Natural killer cell (primary cell): Measurements from ENCODE around the gene ERC1. TPM values are rescaled to one million over a fixed set of nuclear protein-coding genes. Genes with fewer than 3 reads are reported as not detected.

Experiments
- ATAC-seq, 3 donors: fragments of 150-1000 bp in 2 of 3; fragments of 200-7000 bp in 1 of 3; cut with Tn5 transposase; 1 replicate in 1 of 3; 2 replicates in 2 of 3; pipeline ENCODE4 v1.10.0; 2021; ENCODE audit warnings: mild to moderate bottlenecking in 2 of 3, moderate library complexity in 2 of 3
- DNase-seq, 2 donors: peaks; one replicate each; pipeline versions ENCODE4 v3.0.0 to v3.0.0-alpha.2; 2013 to 2021; ENCODE audit warnings: mixed read lengths in 1 of 2
- H3K27ac ChIP-seq: one replicate; pipeline ENCODE4 v1.5.1; 2013; ENCODE audit warnings: mild to moderate bottlenecking, low read length
- H3K27me3 ChIP-seq: one replicate; pipeline ENCODE4 v1.6.1; 2013; ENCODE audit warnings: low read length; ENCODE audit not compliant: control insufficient read depth, insufficient read depth
- H3K36me3 ChIP-seq: one replicate; pipeline ENCODE4 v1.6.1; 2013; ENCODE audit warnings: low read length; ENCODE audit not compliant: control insufficient read depth, insufficient read depth
- H3K4me1 ChIP-seq: one replicate; pipeline ENCODE4 v1.6.1; 2013; ENCODE audit warnings: low read length; ENCODE audit not compliant: control insufficient read depth, insufficient read depth
- H3K4me3 ChIP-seq: one replicate; pipeline ENCODE4 v1.5.1; 2013; ENCODE audit warnings: low read length
- H3K9me3 ChIP-seq: one replicate; pipeline ENCODE4 v1.6.1; 2013; ENCODE audit warnings: low read length; ENCODE audit not compliant: control insufficient read depth, insufficient read depth
- H3K27ac Mint-ChIP-seq, 2 donors: one replicate each; pipeline ENCODE4 v1.8.0; 2022; ENCODE audit warnings: mild to moderate bottlenecking in 2 of 2, mixed read lengths in 2 of 2, moderate library complexity in 1 of 2
- H3K27me3 Mint-ChIP-seq, 2 donors: one replicate each; pipeline ENCODE4 v1.8.0; 2022; ENCODE audit warnings: low read depth in 2 of 2, mixed read lengths in 2 of 2
- H3K36me3 Mint-ChIP-seq: one replicate; pipeline ENCODE4 v1.8.0; 2022; ENCODE audit warnings: mixed read lengths
- H3K4me1 Mint-ChIP-seq, 2 donors: one replicate each; pipeline ENCODE4 v1.8.0; 2022; ENCODE audit warnings: mixed read lengths in 2 of 2
- H3K4me3 Mint-ChIP-seq: one replicate; pipeline ENCODE4 v1.8.0; 2022; ENCODE audit warnings: mild to moderate bottlenecking, moderate library complexity, mixed read lengths
- H3K9me3 Mint-ChIP-seq, 2 donors: one replicate each; pipeline ENCODE4 v1.8.0; 2022; ENCODE audit warnings: mixed read lengths in 2 of 2
- CTCF ChIP-seq: fragments of 200-600 bp; IDR thresholded peaks from one replicate; pipeline ENCODE4 v1.8.0; 2022; ENCODE audit warnings: antibody characterized with exemption
- WGBS: methylation state at CpG from one replicate; pipeline ENCODE4 v1.1.7; 2013; ENCODE audit warnings: missing lambda C conversion rate; ENCODE audit not compliant: insufficient coverage; 5-methylcytosine and 5-hydroxymethylcytosine counted together
- intact Hi-C: fragments of 100-400 bp; cut with micrococcal nuclease; formaldehyde crosslinking; loops from one replicate; pipeline ENCODE4 v1.14.2; 2022
- total RNA-seq, 4 donors: library from RNA; stranded (reverse); fragments of 120-200 nt in 1 of 4; gene quantifications; one replicate each; pipeline versions ENCODE4 v1.2.3 to v1.2.4, GENCODE V29; 2013 to 2022

The ERC1 gene
- total RNA-seq, 3 donors from 2014 or later (not counting 1 experiment from before 2014, with no cell fraction given) = 43.5 to 54.0 (median 44.9) TPM

- WGBS = under 1% methylated on average over 99 of the region's 99 CpGs
- H3K9me3 Mint-ChIP-seq = no peaks in the 10 kb centered on the region
- intact Hi-C loops = no loop called here
- TF ChIP-seq CTCF = no peak
- Histone ChIP-seq H3K27ac (no peak overlapping the region), H3K27me3 (peaks cover 49% of the 10 kb centered on the region), H3K4me3 (no peak overlapping the region), H3K9me3 (no peaks in the 10 kb centered on the region), H3K36me3 (no peaks in the 10 kb centered on the region), H3K4me1 (peaks cover 50% of the 10 kb centered on the region)
- H3K4me1 Mint-ChIP-seq = peaks cover 36 to 40% of the 10 kb centered on the region in 2 donors
- no peak overlapping the region for H3K4me3 Mint-ChIP-seq
- H3K27me3 Mint-ChIP-seq = peaks cover 71 to 75% of the 10 kb centered on the region in 2 donors
- H3K36me3 Mint-ChIP-seq = no peaks in the 10 kb centered on the region
- no peak overlapping the region for H3K27ac Mint-ChIP-seq
- ATAC-seq = peak in 1 of 3 donors; percentile 16
- DNase-seq = peak in 1 of 2 donors; percentile 25
Measured at GRCh38 chr12:1530592-1531152, 539.6 kb downstream of the ERC1 start.

- H3K4me1 Mint-ChIP-seq = peaks cover 38 to 40% of the 10 kb centered on the region in 2 donors
- ATAC-seq (peak in 1 of 3 donors; percentile 4), DNase-seq (peak in 1 of 2 donors; percentile 26)
- no peaks in the 10 kb centered on the region for H3K9me3 Mint-ChIP-seq
- WGBS = 3% methylated on average over 56 of the region's 56 CpGs
- H3K27ac Mint-ChIP-seq = no peak overlapping the region
- peaks cover 71 to 73% of the 10 kb centered on the region in 2 donors for H3K27me3 Mint-ChIP-seq
- H3K4me3 Mint-ChIP-seq = peak overlapping the region; percentile 70
- H3K36me3 Mint-ChIP-seq = no peaks in the 10 kb centered on the region
- H3K27me3 ChIP-seq = peaks cover 54% of the 10 kb centered on the region
- TF ChIP-seq CTCF = no peak
- intact Hi-C loops = no loop called here
- H3K4me1 ChIP-seq = peaks cover 50% of the 10 kb centered on the region
- no peaks in the 10 kb centered on the region for H3K36me3 ChIP-seq
- no peak overlapping the region for H3K27ac ChIP-seq
- no peaks in the 10 kb centered on the region for H3K9me3 ChIP-seq
- no peak overlapping the region for H3K4me3 ChIP-seq
Measured at GRCh38 chr12:1531153-1531653, 540.2 kb downstream of the ERC1 start.

GRCh38 chr12:1531654-1532374 lies 540.8 kb downstream of the ERC1 start:
- peaks cover 60% of the 10 kb centered on the region for H3K27me3 ChIP-seq

More at GRCh38 chr12:1531654-1532374, 540.8 kb downstream of the ERC1 start:
- Mint-ChIP-seq H3K36me3 (no peaks in the 10 kb centered on the region), H3K9me3 (no peaks in the 10 kb centered on the region), H3K4me3 (peak overlapping the region; percentile 87), H3K4me1 (peaks cover 38 to 40% of the 10 kb centered on the region in 2 donors), H3K27me3 (peaks cover 71 to 72% of the 10 kb centered on the region in 2 donors), H3K27ac (no peak overlapping the region)
- TF ChIP-seq CTCF = no peak
- DNase-seq = peak in 1 of 2 donors; percentile 25
- Histone ChIP-seq H3K4me1 (peaks cover 50% of the 10 kb centered on the region), H3K27ac (no peak overlapping the region), H3K36me3 (no peaks in the 10 kb centered on the region), H3K9me3 (no peaks in the 10 kb centered on the region), H3K4me3 (no peak overlapping the region)
- intact Hi-C loops = no loop called here
- WGBS = 33% methylated on average over 26 of the region's 26 CpGs
- ATAC-seq = no peak
